Suprapubic skin (tissue), 4 donors: Measurements from ENCODE around the gene IL17REL. TPM values are rescaled to one million over a fixed set of nuclear protein-coding genes. Genes with fewer than 3 reads are reported as not detected.

Experiments
- DNase-seq, 2 donors: peaks; one replicate each; pipeline ENCODE4 v3.0.0-alpha.2; 2019; ENCODE audit warnings: low spot score in 2 of 2
- H3K27ac ChIP-seq: fragments of 200-600 bp; sonication (generic); one replicate; pipeline ENCODE4 v1.5.1; 2019
- H3K27me3 ChIP-seq: fragments of 200-600 bp; sonication (generic); one replicate; pipeline ENCODE4 v1.5.1; 2019
- H3K36me3 ChIP-seq: fragments of 200-600 bp; sonication (generic); one replicate; pipeline ENCODE4 v1.5.1; 2019
- H3K4me1 ChIP-seq: fragments of 200-600 bp; sonication (generic); one replicate; pipeline ENCODE4 v1.5.1; 2019
- H3K4me3 ChIP-seq: fragments of 200-600 bp; sonication (generic); one replicate; pipeline ENCODE4 v1.5.1; 2019; ENCODE audit warnings: mild to moderate bottlenecking
- H3K9me3 ChIP-seq: fragments of 200-600 bp; sonication (generic); one replicate; pipeline ENCODE4 v1.5.1; 2019
- EP300 ChIP-seq: sonication (generic); formaldehyde crosslinking; IDR thresholded peaks from one replicate; pipeline ENCODE4 v1.6.1; 2017; ENCODE audit warnings: antibody characterized with exemption
- POLR2A ChIP-seq, 2 donors: fragments of 450-650 bp; IDR thresholded peaks; one replicate each; pipeline ENCODE4 v1.6.1; 2017; ENCODE audit warnings: antibody characterized with exemption in 2 of 2, mild to moderate bottlenecking in 2 of 2, moderate library complexity in 2 of 2
- POLR2AphosphoS5 ChIP-seq, 3 donors: sonication (generic); formaldehyde crosslinking; IDR thresholded peaks; one replicate each; pipeline ENCODE4 v1.6.1; 2017; ENCODE audit warnings: antibody characterized with exemption in 3 of 3
- WGBS: methylation state at CpG from one replicate; pipeline ENCODE4 v1.1.5; 2018; 5-methylcytosine and 5-hydroxymethylcytosine counted together
- total RNA-seq, 4 donors: library from RNA; depleted of rRNA; stranded (reverse); fragments of >200 nt; gene quantifications; one replicate each; pipeline ENCODE4 v1.1.0, GENCODE V29; 2016
- TF ChIP-seq, protein P1 (sequence below), 2 donors: fragments of 200-600 bp in 1 of 2; fragments of 450-650 bp in 1 of 2; sonication (generic) in 1 of 2; IDR thresholded peaks; one replicate each; pipeline ENCODE4 v1.5.1; 2016 to 2019; ENCODE audit warnings: antibody characterized with exemption in 2 of 2, mild to moderate bottlenecking in 1 of 2, moderate library complexity in 1 of 2

Gene IL17REL
- total RNA-seq, 4 donors from 2014 or later, result not detected

GRCh38 chr22:49972163-49973017, 40.2 kb downstream of the IL17REL start:
- H3K27ac ChIP-seq, result peak overlapping the region; percentile 86
- H3K36me3 ChIP-seq, result no peaks in the 10 kb centered on the region
- peak; percentile 79 for DNase-seq
- H3K4me1 ChIP-seq, result peaks cover 53% of the 10 kb centered on the region
- H3K27me3 ChIP-seq, result no peaks in the 10 kb centered on the region
- WGBS, result 46% methylated on average over 17 of the region's 45 CpGs
- TF ChIP-seq EP300, result no peak
- TF ChIP-seq POLR2A (IDR thresholded peaks at IDR 0.05), result no peak
- no peak for TF ChIP-seq POLR2AphosphoS5 (IDR thresholded peaks at IDR 0.05)
- TF ChIP-seq, protein P1, sequence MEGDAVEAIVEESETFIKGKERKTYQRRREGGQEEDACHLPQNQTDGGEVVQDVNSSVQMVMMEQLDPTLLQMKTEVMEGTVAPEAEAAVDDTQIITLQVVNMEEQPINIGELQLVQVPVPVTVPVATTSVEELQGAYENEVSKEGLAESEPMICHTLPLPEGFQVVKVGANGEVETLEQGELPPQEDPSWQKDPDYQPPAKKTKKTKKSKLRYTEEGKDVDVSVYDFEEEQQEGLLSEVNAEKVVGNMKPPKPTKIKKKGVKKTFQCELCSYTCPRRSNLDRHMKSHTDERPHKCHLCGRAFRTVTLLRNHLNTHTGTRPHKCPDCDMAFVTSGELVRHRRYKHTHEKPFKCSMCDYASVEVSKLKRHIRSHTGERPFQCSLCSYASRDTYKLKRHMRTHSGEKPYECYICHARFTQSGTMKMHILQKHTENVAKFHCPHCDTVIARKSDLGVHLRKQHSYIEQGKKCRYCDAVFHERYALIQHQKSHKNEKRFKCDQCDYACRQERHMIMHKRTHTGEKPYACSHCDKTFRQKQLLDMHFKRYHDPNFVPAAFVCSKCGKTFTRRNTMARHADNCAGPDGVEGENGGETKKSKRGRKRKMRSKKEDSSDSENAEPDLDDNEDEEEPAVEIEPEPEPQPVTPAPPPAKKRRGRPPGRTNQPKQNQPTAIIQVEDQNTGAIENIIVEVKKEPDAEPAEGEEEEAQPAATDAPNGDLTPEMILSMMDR (IDR thresholded peaks at IDR 0.05), result no peak
- H3K4me3 ChIP-seq, result peak overlapping the region; percentile 54
- H3K9me3 ChIP-seq, result no peaks in the 10 kb centered on the region

- H3K27ac ChIP-seq, result peak overlapping the region; percentile 86
Observed at GRCh38 chr22:49971232-49972162, 41.1 kb downstream of the IL17REL start.

GRCh38 chr22:49970528-49971231, 41.9 kb downstream of the IL17REL start:
- H3K27ac ChIP-seq, result peak overlapping the region; percentile 86
- peaks cover 66% of the 10 kb centered on the region for H3K4me1 ChIP-seq
- no peaks in the 10 kb centered on the region for H3K36me3 ChIP-seq
- 43% methylated on average over 5 of the region's 32 CpGs for WGBS
- DNase-seq, result peak; percentile 97 to 98
- peak overlapping the region; percentile 54 for H3K4me3 ChIP-seq
- H3K27me3 ChIP-seq, result no peaks in the 10 kb centered on the region
- H3K9me3 ChIP-seq, result no peaks in the 10 kb centered on the region
- peak; percentile 34 to 85 for TF ChIP-seq POLR2A (IDR thresholded peaks at IDR 0.05)
- peak; percentile 70 for TF ChIP-seq EP300
- TF ChIP-seq POLR2AphosphoS5 (IDR thresholded peaks at IDR 0.05), result peak; percentile 39 to 93 (median 92)
- TF ChIP-seq, protein P1 (IDR thresholded peaks at IDR 0.05), result no peak

More at GRCh38 chr22:49971232-49972162, 41.1 kb downstream of the IL17REL start:
- WGBS, result 6% methylated on average over 47 of the region's 81 CpGs
- TF ChIP-seq POLR2A (IDR thresholded peaks at IDR 0.05) (peak in 1 of 2 donors; percentile 1), POLR2AphosphoS5 (IDR thresholded peaks at IDR 0.05) (peak in 1 of 3 donors; percentile 6)
- TF ChIP-seq, protein P1 (IDR thresholded peaks at IDR 0.05), result no peak
- Histone ChIP-seq H3K9me3 (no peaks in the 10 kb centered on the region), H3K36me3 (no peaks in the 10 kb centered on the region), H3K4me1 (peaks cover 62% of the 10 kb centered on the region), H3K4me3 (peak overlapping the region; percentile 54), H3K27me3 (no peaks in the 10 kb centered on the region)
- peak; percentile 88 to 89 for DNase-seq

GRCh38 chr22:49969751-49970527, 42.6 kb downstream of the IL17REL start:
- WGBS, result 81% methylated on average over 6 of the region's 8 CpGs
- H3K27ac ChIP-seq, result peak overlapping the region; percentile 86
- H3K9me3 ChIP-seq, result no peaks in the 10 kb centered on the region
- no peak overlapping the region for H3K4me3 ChIP-seq
- H3K4me1 ChIP-seq, result peaks cover 73% of the 10 kb centered on the region
- no peaks in the 10 kb centered on the region for H3K36me3 ChIP-seq
- H3K27me3 ChIP-seq, result no peaks in the 10 kb centered on the region
- TF ChIP-seq, protein P1 (IDR thresholded peaks at IDR 0.05), result no peak
- TF ChIP-seq POLR2A (IDR thresholded peaks at IDR 0.05), result no peak
- TF ChIP-seq POLR2AphosphoS5 (IDR thresholded peaks at IDR 0.05), result no peak
- no peak for TF ChIP-seq EP300
- DNase-seq, result peak; percentile 67 to 70
